RCC 7860 (cell line): ENCODE results near the gene TPM3.
A peak's percentile ranks its signal among the peaks of the same experiment; 100 is the strongest.
"Not testable (repeated sequence)": the region's sequence is repeated elsewhere in the genome, so short reads cannot be mapped to it uniquely, and the experiment has no call there.

Source experiments
- DNase-seq: peaks from one replicate; pipeline ENCODE4 v3.0.0-alpha.2; 2015; ENCODE audit warnings: low spot score
- FAIRE-seq: peaks from 2 replicates; lab custom pipeline; 2012; peaks lifted over from hg19 to GRCh38; lab: Jason Lieb, UNC

Gene TPM3

GRCh38 chr1:154207262-154207661, 15.4 kb upstream of the TPM3 start:
- DNase-seq (no peak), FAIRE-seq (no peak)

GRCh38 chr1:154206196-154206595, 14.3 kb upstream of the TPM3 start, which contains the start of gene CFAP141:
Gene CFAP141, minus strand, starts transcription at chr1:154206333. Its CDS starts 26 bp downstream, at chr1:154206307.
- DNase-seq: peak; percentile 44
- no peak for FAIRE-seq

- not testable (repeated sequence) for DNase-seq, FAIRE-seq
Observed at GRCh38 chr1:154205778-154206177, 13.9 kb upstream of the TPM3 start.

GRCh38 chr1:154199563-154199879, 7.6 kb upstream of the TPM3 start:
- DNase-seq (no peak), FAIRE-seq (no peak)

GRCh38 chr1:154198756-154199562, 7.1 kb upstream of the TPM3 start:
- DNase-seq (no peak), FAIRE-seq (no peak)

- DNase-seq (peak; percentile 19), FAIRE-seq (no peak)
Observed at GRCh38 chr1:154193821-154194220, 1.9 kb upstream of the TPM3 start.

GRCh38 chr1:154192476-154192875, 576 bp upstream of the TPM3 start:
- DNase-seq (no peak), FAIRE-seq (no peak)

GRCh38 chr1:154190550-154190949, 1.4 kb downstream of the TPM3 start:
- DNase-seq (no peak), FAIRE-seq (no peak)

- FAIRE-seq: no peak
- DNase-seq: no peak
Observed at GRCh38 chr1:154186852-154187501, 4.9 kb downstream of the TPM3 start.

- peak; percentile 28 for DNase-seq
- FAIRE-seq: no peak
Observed at GRCh38 chr1:154186177-154186576, 5.7 kb downstream of the TPM3 start.

- FAIRE-seq: peak; percentile 86
Observed at GRCh38 chr1:154183046-154183915, 8.6 kb downstream of the TPM3 start.

GRCh38 chr1:154182344-154183045, 9.4 kb downstream of the TPM3 start:
- no peak for FAIRE-seq
- peak; percentile 29 for DNase-seq

More at GRCh38 chr1:154183046-154183915, 8.6 kb downstream of the TPM3 start:
- DNase-seq: peak; percentile 96

GRCh38 chr1:154181944-154182343, 10.0 kb downstream of the TPM3 start:
- FAIRE-seq (no peak), DNase-seq (no peak)

- no peak for FAIRE-seq
- DNase-seq: no peak
Observed at GRCh38 chr1:154179946-154180687, 11.8 kb downstream of the TPM3 start.

GRCh38 chr1:154178911-154179811, 12.7 kb downstream of the TPM3 start:
- no peak for DNase-seq
- FAIRE-seq: no peak

- FAIRE-seq (no peak), DNase-seq (no peak)
Observed at GRCh38 chr1:154178013-154178412, 13.9 kb downstream of the TPM3 start.

- DNase-seq (peak; percentile 47), FAIRE-seq (peak; percentile 17)
Observed at GRCh38 chr1:154176337-154176736, 15.6 kb downstream of the TPM3 start.

GRCh38 chr1:154174654-154175053, 17.2 kb downstream of the TPM3 start:
- no peak for DNase-seq
- no peak for FAIRE-seq

GRCh38 chr1:154171880-154172279, 20.0 kb downstream of the TPM3 start:
- DNase-seq (no peak), FAIRE-seq (no peak)
